Measurements from ENCODE around the gene GPC6. TPM values are rescaled to one million over a fixed set of nuclear protein-coding genes. Genes with fewer than 3 reads are reported as not detected.

Gene GPC6
- polyA plus RNA-seq, 1 of the 3 experiments (the other 2 are of a cell fraction) = 6.7 TPM

- no peaks in the 10 kb centered on the region for H3K27me3 ChIP-seq (ENCODE audit: insufficient read depth)
- no peaks in the 10 kb centered on the region for H4K20me1 ChIP-seq (ENCODE audit: insufficient read depth)
- no peaks in the 10 kb centered on the region for H3F3A ChIP-seq (replicated peaks; ENCODE audit: insufficient read depth)
- no peaks in the 10 kb centered on the region for H3K36me3 ChIP-seq (replicated peaks in 1 of 2; ENCODE audit: control insufficient read depth in 1 of 2, insufficient read depth in 2 of 2, low read length in 1 of 2)
- no peak overlapping the region for H3K4me2 ChIP-seq
- H3K27ac ChIP-seq (ENCODE audit: low read depth in 2 of 2, low read length in 1 of 2) = no peak overlapping the region
- H3K4me1 ChIP-seq (ENCODE audit: control insufficient read depth in 1 of 2, insufficient read depth in 2 of 2, low read depth in 1 of 2, low read length in 1 of 2) = no peaks in the 10 kb centered on the region; a peak in 1 of 4 replicates
- H3K79me2 ChIP-seq (ENCODE audit: insufficient read depth) = no peaks in the 10 kb centered on the region
- TF ChIP-seq RXRA (IDR thresholded peaks at IDR 0.05; ENCODE audit: borderline replicate concordance, low read depth) (no peak), CHD2 (IDR thresholded peaks at IDR 0.05; ENCODE audit: low read length, partially characterized antibody) (no peak), CTCF (IDR thresholded peaks at IDR 0.05) (no peak), TCF12 (IDR thresholded peaks at IDR 0.05) (no peak), RFX5 (IDR thresholded peaks at IDR 0.05; ENCODE audit: low read length) (no peak), ZBTB33 (IDR thresholded peaks at IDR 0.05; ENCODE audit: borderline replicate concordance, low read depth) (no peak)
- no peak overlapping the region for H3K9ac ChIP-seq
- H2AFZ ChIP-seq (ENCODE audit: low read depth) = no peak overlapping the region
- H3K9me2 ChIP-seq = no peaks in the 10 kb centered on the region
- H3K4me3 ChIP-seq (ENCODE audit: low read depth in 2 of 2, low read length in 1 of 2) = no peak overlapping the region
- DNase-seq = no peak
- CTCF ChIA-PET = interaction anchor here (1.1 kb wide), 1 partner anchor 27 kb away, joined by 3 read pairs; no protein-coding TSS in a partner anchor
- POLR2A ChIA-PET = no interaction called here
- H3K9me3 ChIP-seq = no peaks in the 10 kb centered on the region
- 77% methylated on average over 4 of the region's 4 CpGs for WGBS (ENCODE audit: low lambda C conversion rate)
Observed at GRCh38 chr13:94400874-94401273, 1174.3 kb downstream of the GPC6 start.

- Histone ChIP-seq H3K4me1 (ENCODE audit: control insufficient read depth in 1 of 2, insufficient read depth in 2 of 2, low read depth in 1 of 2, low read length in 1 of 2) (no peaks in the 10 kb centered on the region; a peak in 1 of 4 replicates), H3K4me3 (ENCODE audit: low read depth in 2 of 2, low read length in 1 of 2) (no peak overlapping the region), H3K9ac (no peak overlapping the region), H3K9me3 (no peaks in the 10 kb centered on the region), H3K79me2 (ENCODE audit: insufficient read depth) (no peaks in the 10 kb centered on the region), H3F3A (replicated peaks; ENCODE audit: insufficient read depth) (no peaks in the 10 kb centered on the region), H3K27ac (ENCODE audit: low read depth in 2 of 2, low read length in 1 of 2) (no peak overlapping the region), H4K20me1 (ENCODE audit: insufficient read depth) (no peaks in the 10 kb centered on the region), H2AFZ (ENCODE audit: low read depth) (no peak overlapping the region), H3K4me2 (no peak overlapping the region), H3K27me3 (ENCODE audit: insufficient read depth) (no peaks in the 10 kb centered on the region), H3K36me3 (replicated peaks in 1 of 2; ENCODE audit: control insufficient read depth in 1 of 2, insufficient read depth in 2 of 2, low read length in 1 of 2) (no peaks in the 10 kb centered on the region), H3K9me2 (no peaks in the 10 kb centered on the region)
- no peak for TF ChIP-seq ELF1 (IDR thresholded peaks at IDR 0.05)
- DNase-seq = no peak
- ChIA-PET POLR2A (no interaction called here), CTCF (interaction anchor here (2.4 kb wide), 1 partner anchor 27 kb away, joined by 7 read pairs; no protein-coding TSS in a partner anchor)
- WGBS (ENCODE audit: low lambda C conversion rate) = 83% methylated on average over 7 of the region's 7 CpGs
Observed at GRCh38 chr13:94408314-94409036, 1181.9 kb downstream of the GPC6 start.
